ENCODE measurements around the gene USP13.
A peak's percentile ranks its signal among the peaks of the same experiment; 100 is the strongest.

The USP13 gene

DNA sequence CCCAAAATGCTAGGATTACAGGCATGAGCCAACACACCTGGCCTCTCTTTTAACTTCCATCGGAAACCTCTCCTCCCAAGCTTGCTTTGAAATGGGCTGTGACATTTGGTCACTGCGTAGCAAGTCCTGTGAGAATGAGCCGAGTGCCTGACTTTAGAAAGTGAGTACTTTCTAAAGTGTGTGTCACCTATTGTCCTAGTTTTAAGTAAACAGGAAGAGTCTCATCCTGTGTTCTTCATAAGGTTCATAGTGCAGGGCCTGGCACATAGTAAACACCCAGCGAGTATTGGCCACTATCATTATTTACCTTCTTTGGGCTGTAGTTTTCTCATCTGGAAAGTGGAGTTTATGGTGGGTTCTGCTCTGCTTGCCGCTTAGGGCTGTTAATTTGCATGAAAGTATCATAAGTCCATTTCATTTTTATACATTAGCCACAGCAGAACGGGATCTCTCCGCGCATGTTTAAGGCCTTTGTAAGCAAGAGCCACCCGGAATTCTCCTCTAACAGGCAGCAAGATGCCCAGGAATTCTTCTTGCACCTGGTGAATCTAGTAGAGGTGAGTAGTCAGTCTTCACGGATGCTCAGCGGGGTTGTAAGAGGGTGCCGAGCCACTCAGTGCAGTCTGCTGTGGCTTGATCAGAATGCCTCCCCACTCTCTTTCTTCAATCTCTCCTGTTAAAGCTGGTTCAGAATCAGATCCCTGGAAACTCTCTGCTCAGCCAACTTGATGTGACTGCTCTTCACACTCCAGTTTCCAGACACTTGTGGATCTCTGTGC lies 87.2 kb downstream of the USP13 start:
- TF ChIP-seq, protein P1, sequence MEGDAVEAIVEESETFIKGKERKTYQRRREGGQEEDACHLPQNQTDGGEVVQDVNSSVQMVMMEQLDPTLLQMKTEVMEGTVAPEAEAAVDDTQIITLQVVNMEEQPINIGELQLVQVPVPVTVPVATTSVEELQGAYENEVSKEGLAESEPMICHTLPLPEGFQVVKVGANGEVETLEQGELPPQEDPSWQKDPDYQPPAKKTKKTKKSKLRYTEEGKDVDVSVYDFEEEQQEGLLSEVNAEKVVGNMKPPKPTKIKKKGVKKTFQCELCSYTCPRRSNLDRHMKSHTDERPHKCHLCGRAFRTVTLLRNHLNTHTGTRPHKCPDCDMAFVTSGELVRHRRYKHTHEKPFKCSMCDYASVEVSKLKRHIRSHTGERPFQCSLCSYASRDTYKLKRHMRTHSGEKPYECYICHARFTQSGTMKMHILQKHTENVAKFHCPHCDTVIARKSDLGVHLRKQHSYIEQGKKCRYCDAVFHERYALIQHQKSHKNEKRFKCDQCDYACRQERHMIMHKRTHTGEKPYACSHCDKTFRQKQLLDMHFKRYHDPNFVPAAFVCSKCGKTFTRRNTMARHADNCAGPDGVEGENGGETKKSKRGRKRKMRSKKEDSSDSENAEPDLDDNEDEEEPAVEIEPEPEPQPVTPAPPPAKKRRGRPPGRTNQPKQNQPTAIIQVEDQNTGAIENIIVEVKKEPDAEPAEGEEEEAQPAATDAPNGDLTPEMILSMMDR (IDR thresholded peaks at IDR 0.05; ENCODE audit: insufficient read depth, missing control alignments), result no peak
- DNase-seq (ENCODE audit: insufficient read length, low spot score) (no peak), FAIRE-seq (no peak)

DNA sequence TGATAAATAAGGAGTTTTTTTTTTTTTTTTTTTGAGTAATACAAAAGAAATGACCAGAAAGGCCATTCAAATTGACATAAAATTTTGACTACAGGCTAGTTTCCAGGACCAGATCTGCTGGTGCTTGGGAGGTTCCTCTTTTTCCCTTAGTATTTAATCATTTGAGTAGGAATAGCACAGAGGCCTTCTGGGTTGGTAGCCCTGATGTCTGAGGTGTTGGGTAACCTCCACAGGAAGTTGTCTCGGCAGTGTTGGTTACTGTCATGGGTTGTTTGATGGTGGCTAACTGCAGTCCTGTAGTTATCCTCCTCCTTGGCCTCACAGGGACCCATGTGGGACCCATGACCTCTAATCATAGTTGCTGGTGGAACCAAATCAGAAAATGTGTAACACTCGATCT lies 91.1 kb downstream of the USP13 start:
- FAIRE-seq (no peak), DNase-seq (ENCODE audit: insufficient read length, low spot score) (no peak)
- TF ChIP-seq, protein P1 (IDR thresholded peaks at IDR 0.05; ENCODE audit: insufficient read depth, missing control alignments), result no peak

DNA sequence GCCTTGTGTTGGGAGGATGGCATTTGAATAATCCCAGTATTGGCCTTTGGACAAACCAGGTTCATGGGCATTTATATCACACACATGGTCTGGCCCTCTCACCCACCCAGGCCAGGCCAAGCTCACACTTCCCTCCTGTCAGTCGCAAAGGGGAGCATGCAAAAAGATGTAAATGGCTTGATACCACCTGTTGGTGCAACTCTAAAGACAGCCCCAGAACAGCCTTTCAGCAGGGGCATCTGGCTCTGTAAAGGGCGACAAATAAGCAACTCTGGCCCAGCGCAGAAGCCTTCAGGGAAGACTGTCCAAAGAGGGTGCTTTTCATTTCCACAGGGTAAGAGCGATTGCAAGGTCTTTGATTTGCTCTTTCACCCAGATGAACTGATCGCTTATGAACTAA lies 91.8 kb downstream of the USP13 start:
- FAIRE-seq, result no peak

DNA sequence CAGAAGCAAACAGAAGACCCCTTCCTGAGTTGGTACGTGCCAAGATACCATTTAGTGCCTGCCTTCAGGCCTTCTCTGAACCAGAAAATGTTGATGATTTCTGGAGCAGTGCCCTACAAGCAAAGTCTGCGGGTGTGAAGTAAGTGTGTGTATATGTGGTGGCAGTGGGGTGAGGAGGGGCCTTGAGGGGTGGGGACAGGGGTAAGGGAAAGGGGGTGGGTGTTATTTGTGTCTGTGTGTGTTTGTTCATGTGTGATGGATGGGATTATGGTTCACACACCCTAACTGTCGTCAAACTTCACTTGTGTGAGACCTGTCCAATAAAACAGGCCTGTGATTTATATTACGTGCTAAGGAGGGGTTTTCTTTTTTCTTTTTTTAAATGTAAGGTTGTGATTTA lies 92.2 kb downstream of the USP13 start:
- TF ChIP-seq, protein P1 (IDR thresholded peaks at IDR 0.05; ENCODE audit: insufficient read depth, missing control alignments), result no peak
- no peak for FAIRE-seq
- no peak for DNase-seq (ENCODE audit: insufficient read length, low spot score)

More for the DNA sequence above, 91.8 kb downstream of the USP13 start:
- DNase-seq (ENCODE audit: insufficient read length, low spot score), result no peak
- TF ChIP-seq, protein P1 (IDR thresholded peaks at IDR 0.05; ENCODE audit: insufficient read depth, missing control alignments), result no peak

DNA sequence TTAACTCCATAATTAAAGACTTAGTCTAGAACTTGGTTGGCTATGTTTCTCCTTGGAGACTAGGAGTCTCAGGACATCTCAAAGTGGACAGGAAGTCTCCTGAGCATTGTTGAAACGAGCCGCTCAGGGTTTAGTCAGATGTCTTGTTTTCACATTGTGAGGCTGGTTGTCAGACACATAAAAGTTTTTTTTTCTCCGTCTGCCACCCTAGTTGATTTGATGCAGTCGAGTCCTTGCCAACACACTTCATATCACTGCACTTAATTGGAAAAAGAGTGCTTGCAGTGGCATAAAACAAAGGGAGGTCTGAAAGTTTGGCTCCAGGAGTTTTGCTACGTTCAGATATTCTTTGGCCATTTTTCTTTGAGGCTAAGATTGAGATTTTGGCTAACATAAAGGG lies 92.9 kb downstream of the USP13 start:
- TF ChIP-seq, protein P1 (IDR thresholded peaks at IDR 0.05; ENCODE audit: insufficient read depth, missing control alignments), result no peak
- FAIRE-seq, result no peak
- no peak for DNase-seq (ENCODE audit: insufficient read length, low spot score)

DNA sequence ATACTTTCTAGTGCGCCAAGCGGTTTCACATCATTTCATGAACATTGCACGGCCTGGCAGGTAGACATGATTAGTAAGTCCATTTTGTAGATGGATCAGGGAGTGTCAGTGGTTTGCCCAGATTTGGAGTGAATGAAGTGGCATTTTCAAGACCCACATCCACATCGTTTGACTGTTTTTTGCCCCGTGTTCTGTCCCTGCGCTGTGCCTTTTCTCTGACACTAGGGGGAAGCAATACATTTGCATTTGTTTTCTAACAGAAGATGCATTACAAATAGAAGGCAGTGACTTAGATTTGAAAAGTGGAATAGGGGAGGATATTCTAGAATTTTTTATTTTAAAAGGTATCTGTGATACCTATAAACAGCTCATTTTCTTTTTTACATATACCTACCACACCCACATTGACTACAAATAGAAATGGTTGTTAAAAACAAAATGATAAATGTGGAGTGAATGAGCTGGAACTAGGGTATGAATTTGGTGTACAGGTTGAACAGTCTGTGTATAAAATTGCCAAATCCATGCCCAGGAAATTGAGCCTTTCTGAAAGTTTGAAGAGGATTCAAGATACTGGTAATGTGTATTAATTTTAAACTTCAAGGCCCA lies 98.0 kb downstream of the USP13 start:
- DNase-seq (ENCODE audit: insufficient read length, low spot score), result no peak
- FAIRE-seq, result no peak
- TF ChIP-seq, protein P1 (IDR thresholded peaks at IDR 0.05; ENCODE audit: insufficient read depth, missing control alignments), result peak; percentile 68

DNA sequence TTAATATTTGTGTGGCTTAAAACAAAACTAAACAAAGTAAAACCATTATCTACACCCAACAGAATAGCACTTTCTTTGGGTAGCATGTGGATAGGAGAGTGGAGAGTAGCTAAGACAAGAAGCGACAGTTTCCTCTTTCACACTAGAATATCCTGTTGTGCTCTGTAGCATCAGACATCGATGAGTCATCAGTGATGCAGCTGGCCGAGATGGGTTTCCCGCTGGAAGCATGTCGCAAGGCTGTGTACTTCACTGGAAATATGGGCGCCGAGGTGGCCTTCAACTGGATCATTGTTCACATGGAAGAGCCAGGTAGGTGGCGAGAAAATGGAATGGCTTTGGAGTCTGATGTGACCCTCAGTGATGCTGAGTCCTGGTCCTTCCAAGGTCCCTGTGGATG lies 108.1 kb downstream of the USP13 start:
- no peak for DNase-seq (ENCODE audit: insufficient read length, low spot score)
- no peak for FAIRE-seq
- TF ChIP-seq, protein P1 (IDR thresholded peaks at IDR 0.05; ENCODE audit: insufficient read depth, missing control alignments), result no peak
